GM19467 (cell line): ENCODE results near the gene LAMB4.

ENCODE experiments used
- ATAC-seq: cut with Tn5 transposase; IDR thresholded peaks from one replicate; pipeline ENCODE4 v1.9.1; 2021; ENCODE audit warnings: mild to moderate bottlenecking, moderate library complexity; ENCODE audit not compliant: unreplicated experiment

LAMB4 gene

GRCh38 chr7:107973861-107974260 is 156.3 kb downstream of the LAMB4 start:
- ATAC-seq: no peak
